ENCODE results near the gene ZNF48. TPM values are rescaled to one million over a fixed set of nuclear protein-coding genes. Genes with fewer than 3 reads are reported as not detected.
A peak's percentile ranks its signal among the peaks of the same experiment; 100 is the strongest.
"Not testable (repeated sequence)": the region's sequence is repeated elsewhere in the genome, so short reads cannot be mapped to it uniquely, and the experiment has no call there.

ZNF48 gene
- total RNA-seq, 1 donor from 2014 or later = 14.2 TPM

DNA sequence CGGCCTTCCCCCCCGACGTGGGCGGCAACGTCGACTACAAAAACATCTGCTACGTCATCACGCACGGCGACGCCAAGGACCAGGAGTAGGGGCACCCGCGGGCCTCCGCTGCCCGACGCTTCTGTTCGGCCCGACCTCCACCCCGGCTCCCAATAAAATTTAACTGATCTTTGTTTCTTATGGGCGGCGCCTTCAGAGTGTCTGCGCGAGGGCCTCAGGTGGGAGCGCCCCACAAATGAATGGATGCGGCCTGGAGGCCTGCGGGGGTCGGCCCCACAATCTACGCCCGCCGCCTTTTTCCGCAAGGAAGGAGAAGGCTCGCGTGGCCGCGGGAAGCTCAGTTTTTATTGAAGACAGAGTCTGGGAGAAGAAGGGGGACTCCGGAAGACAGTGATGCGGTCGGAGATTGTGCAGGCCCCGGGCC lies 17.4 kb upstream of the ZNF48 start:
- DNase-seq (ENCODE audit: low spot score) = peak; percentile 92

DNA sequence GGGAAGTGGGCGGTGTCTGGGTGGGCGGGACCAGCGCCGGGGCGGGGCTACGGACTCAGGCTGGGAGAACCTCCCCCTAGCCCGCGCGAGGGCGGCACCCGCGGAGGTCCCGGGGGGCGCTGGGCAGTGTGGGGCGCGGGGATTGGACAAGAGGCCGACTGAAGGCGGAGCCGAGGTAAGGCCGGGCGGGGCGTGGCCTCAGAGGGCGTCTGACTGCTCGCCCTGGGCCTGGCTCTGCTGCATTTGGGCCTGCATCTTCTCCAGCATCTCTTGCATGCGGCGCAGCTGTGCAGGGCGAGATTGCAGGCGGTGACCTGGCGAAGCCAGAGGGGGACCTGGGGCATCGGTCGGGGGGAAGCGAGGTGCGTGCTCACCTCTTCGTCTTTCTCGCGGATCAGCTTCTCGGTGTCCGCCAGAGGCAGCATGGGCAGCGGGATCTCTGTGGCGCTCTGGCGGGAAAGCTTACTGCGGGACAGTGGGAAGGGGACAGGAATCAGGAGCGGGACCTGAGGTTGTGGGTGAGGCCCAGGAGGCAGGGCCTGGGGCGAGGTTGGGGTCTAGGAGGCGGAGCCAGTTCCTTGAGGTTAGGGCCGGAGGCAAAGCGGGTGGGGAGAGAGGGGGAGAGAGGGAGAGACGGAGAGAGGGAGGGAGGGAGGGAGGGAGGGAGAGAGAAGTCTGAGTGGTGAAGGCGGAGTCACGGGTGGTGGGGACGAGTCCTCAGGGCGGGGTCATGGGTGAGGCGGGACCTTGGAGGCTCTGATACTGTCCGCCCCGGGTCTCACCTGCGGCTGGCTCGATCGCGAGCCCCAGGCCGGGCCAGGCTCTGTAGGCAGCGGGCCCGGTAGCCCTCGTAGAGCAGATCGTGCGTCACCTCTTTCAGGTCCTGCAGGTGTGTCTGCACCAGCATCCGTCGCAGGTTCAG lies 16.7 kb upstream of the ZNF48 start:
- peak; percentile 99 for DNase-seq (ENCODE audit: low spot score)

DNA sequence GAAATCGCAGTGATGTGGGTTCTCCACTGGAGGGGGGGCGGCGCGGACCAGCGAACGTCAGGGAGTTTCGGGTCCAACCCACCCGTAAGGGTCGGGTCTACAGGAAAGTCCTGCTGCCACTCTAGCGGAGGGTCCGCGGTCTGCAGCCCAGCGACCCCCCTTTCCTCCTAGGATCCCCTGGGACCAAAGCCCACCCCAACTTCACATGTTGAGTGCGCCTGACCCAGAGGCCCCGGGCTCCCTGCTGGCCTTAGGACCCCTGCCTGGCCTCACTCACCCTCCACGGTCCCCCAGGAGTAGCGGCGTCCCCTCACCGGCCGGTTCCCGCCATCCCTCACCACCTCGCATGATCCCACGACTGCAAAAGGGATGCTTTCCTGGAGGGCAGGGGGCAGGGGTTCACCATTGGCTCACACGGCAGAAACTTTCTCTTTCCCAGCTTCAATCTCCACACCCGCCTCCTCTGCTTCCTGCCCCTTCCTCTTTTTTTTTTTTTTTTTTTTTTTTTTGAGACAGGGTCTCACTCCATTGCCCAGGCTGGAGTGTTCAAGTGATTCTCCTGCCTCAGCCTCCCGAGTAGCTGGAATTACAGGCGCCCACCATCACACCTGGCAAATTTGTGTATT lies 15.9 kb upstream of the ZNF48 start:
- no peak for DNase-seq (ENCODE audit: low spot score)

DNA sequence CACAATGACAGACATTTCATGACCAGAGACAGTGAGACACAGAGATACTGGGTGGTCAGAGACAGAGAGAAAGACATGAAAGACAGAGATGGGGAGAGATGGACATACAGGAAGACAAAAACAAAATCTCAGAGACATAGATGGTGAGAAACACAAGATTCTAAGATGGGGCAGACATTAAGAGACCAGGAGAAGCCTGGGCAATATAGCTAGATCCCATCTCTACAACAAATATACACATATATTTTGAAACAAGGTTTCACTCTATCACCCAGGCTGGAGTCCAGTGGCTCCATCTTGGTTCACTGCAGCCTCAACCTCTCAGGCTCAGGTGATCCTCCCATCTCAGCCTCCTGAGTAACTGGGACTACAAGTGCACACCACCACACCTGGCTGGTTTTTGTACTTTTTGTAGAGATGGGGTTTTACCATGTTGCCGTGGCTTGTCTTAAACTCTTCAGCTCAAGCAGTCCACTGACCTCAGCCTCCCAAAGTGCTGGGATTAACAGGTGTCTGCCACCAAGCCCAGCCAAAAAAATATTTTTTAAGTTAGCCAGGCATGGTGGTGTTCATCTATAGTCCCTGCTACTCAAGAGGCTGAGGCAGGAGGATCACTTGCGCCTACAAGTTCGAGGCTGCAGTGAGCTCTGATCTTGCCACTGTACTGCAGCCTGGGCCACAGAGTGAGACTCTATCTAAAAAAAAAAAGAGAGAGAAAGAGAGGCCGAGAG lies 15.0 kb upstream of the ZNF48 start:
- DNase-seq (ENCODE audit: low spot score) = no peak

DNA sequence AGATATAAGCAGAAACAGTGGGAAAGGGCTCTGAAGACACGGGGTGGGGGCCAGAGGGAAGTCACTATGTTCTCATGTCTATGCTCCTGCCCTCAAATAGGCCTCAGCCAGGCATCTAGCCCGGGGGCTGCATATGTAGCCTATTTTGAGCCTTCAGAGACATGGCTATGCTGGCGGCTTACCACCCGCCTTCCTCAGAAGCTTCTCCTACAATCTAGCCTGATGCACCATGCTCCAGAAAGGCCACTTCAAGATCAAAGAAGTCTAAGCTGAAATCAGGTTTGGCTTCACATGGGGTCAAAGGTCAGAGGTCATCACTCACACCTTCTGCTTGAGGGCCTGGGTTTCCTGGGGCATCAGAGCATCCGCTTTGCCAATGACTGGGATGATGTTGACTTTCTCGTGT lies 14.4 kb upstream of the ZNF48 start:
- no peak for DNase-seq (ENCODE audit: low spot score)

DNA sequence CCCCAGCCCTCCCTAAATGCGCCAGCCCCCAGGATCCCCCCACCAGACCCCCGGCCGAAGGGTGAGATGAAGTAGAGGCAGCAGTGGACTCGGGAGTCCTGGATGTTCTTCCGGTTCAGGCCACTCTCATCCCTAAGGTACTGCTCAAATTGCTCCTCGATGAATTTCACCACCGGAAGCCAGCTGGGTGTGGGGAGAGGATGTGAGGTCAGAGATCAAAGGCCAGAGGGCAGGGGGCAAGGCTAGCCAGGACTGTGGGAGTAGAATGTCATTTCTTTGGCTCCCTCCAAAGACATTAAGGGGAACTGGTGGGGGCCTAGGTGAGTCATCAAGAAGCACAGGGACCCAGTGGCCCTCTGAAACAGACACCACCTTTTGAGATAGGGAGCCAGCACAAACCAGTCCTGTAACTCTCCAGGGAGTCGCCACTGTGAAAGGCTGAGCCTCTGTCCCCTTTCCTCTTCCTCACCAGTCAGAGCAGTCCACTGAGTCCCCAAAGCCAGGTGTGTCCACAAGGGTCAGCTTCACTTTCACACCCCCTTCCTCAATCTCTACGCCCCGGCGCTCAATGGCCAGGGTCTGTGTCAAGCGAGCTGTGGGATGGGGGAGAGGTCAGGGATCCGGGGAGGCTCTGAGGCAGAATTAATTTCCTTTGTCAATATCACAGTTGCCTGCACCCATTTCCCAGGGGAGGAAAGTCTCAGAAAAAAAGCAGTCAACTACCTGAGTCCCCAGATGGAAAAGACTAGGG lies 13.8 kb upstream of the ZNF48 start:
- DNase-seq (ENCODE audit: low spot score) = no peak

DNA sequence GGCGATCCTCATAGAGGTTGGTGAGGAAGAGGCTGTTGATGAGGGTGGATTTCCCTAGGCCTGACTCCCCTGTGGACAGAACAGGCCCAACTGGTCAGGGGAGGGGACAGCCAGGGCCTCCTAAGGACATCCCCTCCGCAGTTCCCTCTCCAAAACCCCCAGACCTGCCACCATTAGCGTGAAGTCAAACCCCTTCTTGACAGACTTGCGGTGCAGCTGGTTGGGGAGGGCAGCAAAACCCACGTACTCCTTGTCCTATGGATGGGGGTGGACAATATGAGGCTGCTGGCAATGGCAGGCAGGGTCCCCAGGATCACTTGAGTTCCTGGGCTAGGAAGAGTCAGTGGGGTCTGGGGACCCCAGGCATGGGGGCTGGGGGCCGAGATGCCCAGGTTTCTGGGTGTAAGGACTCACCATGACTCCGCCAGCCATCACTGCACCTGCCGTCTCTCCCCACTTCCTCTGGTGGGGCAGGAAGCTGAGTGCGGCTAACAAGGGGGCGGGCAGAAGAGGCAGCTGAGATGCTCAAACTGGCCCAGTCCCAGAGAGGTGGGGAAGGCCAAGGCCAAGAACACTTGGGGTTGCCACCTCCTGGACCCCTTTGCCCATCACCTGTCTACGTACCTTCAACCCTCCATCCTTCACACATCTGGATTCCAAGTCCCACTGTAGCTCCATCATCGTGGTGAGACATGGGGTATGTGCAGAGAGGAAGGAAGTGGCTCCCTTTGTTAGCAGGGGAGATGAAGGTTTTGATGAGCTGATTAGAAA lies 12.9 kb upstream of the ZNF48 start, which contains the start of gene SEPTIN1:
TSS of gene SEPTIN1 (minus strand) at position 451 of the 771 bp plus-strand sequence. CDS start at position 432, 19 bp downstream.
- no peak for DNase-seq (ENCODE audit: low spot score)

DNA sequence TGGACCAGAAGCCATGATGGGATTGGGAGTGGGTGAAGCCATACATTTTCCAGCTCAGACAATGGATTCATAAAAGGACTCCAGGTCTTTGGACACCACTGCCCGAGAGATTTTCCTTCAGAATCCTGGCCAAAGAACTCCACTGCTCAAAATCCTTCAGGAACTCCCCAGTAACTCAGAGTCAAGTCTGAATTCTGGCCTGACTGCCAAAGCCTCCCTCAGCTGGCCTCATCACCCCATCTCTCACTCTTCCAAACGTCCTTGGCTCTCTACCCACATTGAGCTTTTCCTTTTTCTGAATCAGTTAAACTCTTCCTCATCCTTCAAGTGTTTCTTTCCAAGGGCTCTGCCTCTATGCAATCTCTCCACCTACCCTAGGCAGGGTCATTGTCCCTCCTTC lies 11.7 kb upstream of the ZNF48 start:
- peak; percentile 61 for DNase-seq (ENCODE audit: low spot score)

DNA sequence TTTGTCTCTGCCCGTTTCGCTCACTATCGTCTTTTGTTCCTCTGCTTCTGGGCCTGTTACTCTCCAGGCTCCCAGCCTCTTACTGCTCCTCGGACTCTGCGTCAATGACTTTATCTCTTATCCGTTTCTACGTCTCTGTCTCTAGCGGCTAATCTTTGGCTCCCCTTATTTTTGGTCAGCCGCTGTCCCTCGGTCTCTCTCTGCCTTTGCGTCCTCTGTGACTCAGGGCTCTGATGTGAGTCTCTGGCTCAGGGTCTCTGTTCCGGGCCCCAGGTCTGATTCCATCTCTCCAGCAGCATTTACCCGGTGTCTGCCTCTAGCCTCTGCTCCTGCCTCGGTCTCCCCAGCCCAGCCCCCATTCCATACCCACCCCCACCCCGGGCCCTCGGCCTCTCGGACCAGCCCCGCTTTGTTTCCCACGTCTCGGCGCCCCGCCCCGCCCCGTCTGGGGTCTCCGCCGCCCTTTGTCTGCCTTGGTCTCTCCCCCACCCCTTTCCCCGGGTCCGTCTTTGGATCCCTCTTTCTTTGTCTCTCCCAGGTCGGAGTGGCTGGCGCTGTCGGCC lies 547 bp upstream of the ZNF48 start:
- no peak for DNase-seq (ENCODE audit: low spot score)

DNA sequence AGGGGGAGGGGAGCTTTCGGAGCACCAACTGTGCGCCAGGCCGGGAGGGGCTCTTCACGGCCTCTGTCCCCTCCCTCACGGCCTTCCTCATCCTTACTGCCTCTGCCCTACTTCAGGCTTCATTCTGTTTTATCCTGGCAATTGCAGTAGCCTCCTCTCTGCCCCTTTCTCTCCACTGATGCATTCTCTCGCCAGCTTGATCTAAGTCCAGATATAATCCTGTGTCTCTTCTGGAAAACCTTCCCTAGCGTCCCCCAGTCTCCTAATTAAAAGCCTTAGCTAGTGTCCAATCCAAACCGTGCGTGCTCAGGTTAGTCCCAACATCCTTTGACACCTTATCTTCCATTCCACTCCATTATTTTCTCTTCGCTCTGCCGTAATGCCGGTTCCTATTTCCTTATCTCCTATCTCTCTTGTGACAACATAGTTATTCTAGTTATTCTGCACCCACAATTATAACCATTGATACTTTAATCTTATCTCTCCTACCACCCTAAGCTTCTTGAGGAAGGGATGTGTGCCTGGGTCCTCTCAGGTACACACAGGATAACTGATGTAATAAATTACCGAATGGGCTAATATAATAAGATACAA lies 869 bp downstream of the ZNF48 start:
- DNase-seq (ENCODE audit: low spot score) = peak; percentile 38

DNA sequence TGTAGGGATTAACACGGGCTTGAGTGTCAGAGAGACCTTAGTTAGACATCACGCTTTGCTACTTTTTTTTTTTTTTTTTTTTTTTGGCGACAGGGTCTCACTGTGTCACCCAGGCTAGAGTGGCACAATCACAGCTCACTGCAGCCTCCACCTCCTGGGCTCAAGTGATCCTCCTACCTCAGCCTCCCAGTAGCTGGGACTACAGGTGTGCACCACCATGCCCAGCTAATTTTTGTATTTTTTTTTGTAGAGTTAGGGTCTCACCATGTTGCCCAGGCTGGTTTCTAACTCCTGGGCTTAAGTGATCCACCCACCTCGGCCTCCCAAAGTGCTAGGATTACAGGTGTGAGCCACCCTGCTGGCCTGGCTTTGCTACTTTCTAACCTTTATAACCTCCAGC lies 1.4 kb downstream of the ZNF48 start:
- not testable (repeated sequence) for DNase-seq (ENCODE audit: low spot score)

DNA sequence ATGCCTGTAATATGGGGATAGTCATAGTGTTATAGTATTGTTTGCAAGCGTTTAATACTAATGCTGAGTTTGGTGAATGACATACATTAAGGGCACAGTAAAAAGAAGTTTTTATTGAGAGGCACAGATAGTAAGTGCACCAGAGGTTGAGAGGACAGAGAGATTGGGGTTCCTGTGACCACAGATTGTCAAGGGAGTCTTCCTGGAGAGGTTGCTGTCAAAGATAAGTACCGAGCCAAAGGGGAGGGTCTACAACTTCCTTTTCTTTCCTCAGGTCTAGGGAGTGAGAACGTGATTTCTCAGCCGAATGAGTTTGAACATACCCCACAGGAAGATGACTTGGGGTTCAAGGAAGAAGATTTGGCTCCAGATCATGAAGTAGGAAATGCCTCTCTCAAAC lies 1.8 kb downstream of the ZNF48 start:
- DNase-seq (ENCODE audit: low spot score) = no peak

DNA sequence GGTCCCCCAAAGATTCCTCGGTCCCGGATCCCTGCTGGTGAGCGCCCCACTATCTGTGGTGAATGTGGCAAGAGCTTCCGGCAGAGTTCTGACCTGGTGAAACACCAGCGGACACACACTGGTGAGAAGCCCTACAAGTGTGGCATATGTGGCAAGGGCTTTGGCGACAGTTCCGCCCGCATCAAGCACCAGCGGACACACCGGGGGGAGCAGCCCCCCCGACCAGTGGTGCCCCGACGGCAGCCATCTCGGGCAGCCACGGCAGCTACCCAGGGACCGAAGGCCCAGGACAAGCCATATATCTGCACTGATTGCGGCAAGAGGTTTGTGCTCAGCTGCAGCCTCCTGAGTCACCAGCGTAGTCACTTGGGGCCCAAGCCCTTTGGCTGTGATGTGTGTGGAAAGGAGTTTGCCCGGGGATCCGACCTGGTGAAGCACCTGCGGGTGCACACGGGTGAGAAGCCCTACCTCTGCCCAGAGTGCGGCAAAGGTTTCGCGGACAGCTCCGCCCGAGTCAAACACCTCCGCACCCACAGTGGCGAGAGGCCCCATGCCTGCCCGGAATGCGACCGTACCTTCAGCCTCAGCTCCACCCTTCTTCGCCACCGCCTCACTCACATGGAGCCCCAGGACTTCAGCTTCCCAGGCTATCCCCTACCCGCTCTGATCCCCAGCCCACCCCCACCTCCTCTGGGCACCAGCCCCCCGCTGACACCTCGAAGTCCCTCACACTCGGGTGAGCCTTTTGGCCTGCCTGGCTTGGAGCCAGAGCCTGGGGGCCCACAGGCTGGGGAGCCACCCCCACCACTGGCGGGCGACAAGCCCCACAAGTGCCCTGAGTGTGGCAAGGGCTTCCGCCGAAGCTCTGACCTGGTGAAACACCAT lies 2.8 kb downstream of the ZNF48 start:
- DNase-seq (ENCODE audit: low spot score) = no peak

DNA sequence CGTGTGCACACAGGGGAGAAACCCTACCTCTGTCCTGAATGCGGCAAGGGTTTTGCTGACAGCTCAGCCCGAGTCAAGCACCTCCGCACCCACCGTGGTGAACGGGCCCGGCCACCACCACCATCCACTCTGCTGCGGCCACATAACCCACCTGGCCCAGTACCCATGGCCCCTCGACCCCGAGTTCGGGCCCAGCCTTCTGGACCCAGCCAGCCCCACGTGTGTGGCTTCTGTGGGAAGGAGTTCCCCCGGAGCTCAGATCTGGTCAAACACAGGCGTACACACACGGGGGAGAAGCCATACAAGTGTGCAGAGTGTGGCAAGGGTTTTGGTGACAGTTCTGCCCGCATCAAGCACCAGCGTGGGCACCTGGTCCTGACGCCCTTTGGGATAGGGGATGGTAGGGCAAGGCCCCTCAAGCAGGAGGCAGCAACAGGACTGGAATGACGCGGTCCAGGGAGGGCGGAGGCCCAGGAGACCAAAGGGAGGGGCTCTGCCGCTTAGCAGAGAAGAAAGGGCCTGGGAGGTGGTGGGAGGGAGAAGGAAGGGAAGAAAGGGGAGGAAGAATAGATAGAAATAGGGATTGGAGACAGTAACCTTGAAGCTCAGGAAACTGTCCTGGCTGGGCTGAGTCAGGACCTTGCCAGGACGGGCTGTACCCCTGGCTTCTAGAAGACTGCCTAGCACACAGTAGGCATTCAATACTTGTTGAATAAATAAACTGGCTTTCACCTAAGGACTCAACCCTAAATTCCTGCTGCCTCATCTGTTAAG lies 3.6 kb downstream of the ZNF48 start:
- no peak for DNase-seq (ENCODE audit: low spot score)

DNA sequence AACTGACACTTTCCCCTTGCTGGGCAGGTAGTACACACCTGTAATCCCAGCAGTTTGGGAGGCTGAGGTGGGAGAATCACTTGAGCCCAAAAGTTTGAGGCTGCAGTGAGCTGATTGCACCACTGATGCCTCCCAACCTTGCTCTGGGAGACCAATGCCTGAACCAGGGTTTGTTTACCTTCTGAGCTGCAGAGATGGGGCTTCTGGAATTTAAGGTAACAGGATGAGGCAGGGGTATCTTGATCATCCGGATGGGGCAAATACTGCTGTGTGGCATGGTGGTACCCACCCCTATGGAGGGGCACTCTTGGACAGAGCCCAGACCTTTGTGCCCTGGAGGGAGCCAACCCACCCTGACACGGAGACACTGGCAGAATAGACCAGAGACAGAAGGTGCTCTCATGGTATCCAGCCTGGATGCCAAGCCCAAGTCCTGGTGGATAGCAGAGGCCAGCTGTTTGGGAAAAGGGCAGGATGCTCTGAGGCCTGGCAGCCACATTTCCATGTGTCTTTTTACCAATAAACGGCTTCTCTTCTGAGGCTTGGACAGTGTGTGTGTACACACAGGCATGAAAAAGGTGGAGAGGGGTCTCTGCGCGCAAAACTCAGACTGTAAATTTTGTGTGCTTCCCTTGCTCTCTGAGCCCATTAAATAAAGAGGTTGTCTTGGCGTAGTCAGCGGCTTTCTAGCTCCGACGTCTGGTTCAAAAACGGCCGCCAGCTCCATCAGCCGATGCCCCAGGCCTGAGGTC lies 4.4 kb downstream of the ZNF48 start:
- no peak for DNase-seq (ENCODE audit: low spot score)

DNA sequence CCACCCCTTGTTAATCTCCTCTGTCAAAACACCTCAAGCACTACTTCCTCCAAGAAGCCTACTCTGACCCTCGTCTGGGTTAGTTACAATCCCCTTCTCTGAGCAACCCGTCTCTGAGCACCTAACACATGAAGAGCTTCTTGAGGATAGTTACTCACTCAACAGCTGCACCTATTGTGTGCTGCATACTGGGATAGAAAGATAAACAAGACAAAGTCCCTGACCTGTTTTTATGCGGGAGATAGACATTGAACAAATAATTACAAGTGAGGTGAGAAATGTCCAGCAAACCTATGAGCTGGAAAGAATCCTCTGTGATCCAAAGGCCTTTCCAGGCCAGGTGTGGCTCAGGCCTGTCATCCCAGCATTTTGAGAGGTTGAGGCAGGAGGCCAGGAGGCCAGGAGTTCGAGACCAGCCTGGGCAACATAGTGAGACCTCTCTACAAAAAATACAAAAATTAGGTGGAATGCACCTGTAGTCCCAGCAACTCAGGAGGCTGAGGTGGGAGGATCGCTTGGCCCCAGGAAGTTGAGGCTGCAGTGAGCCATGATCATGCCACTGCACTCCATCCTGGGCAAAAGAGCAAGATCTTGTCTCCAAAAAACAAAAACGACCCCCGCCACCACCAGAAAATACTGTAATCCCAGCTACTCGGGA lies 6.7 kb downstream of the ZNF48 start:
- DNase-seq (ENCODE audit: low spot score) = no peak

DNA sequence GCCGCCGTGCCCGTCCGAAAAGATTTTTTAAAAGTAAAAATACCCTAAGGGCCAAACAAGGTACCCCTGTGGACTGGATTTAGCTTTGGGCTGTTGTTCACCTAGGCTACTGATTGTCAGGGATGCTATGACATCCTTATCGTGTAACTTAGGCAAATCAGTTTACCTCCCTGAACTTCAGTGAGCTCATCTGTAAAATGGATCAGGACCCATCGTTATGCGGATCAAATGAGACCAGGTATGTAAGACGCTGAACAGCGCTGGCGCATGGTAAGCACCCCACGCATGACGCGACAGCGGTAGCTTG lies 11.5 kb downstream of the ZNF48 start:
- no peak for DNase-seq (ENCODE audit: low spot score)

Data from umbilical cord (tissue), 2 donors.